Measurements from ENCODE around the gene FUT8.
A peak's percentile ranks its signal among the peaks of the same experiment; 100 is the strongest.
"Not testable (repeated sequence)": the region's sequence is repeated elsewhere in the genome, so short reads cannot be mapped to it uniquely, and the experiment has no call there.

The FUT8 gene

GRCh38 chr14:65453807-65454480 lies 41.4 kb downstream of the FUT8 start:
- DNase-seq (ENCODE audit: low spot score) = no peak

GRCh38 chr14:65456247-65456646 lies 43.7 kb downstream of the FUT8 start:
- DNase-seq (ENCODE audit: low spot score) = no peak

GRCh38 chr14:65461730-65462129 lies 49.2 kb downstream of the FUT8 start:
- DNase-seq (ENCODE audit: low spot score) = no peak

- peak; percentile 43 for DNase-seq (ENCODE audit: low spot score)
Observed at GRCh38 chr14:65462411-65462810, 49.9 kb downstream of the FUT8 start.

DNA sequence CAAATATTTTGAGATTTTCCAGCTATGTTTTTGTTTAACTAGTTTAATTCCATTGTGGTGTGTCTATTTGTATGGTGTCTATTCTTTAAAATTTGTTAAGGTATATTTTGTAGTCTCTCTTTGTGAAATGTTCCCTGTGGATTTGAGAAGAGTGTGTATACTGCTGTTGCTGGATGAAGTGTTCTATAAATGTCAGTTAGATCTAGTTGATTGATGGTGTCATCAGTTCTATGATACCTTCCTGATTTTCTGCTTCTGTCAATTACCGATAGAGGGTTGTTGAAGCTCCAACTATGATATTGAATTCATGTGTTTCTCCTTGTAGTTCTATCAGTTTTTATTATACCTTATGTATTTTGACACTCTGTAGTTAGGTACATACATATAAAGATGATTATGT lies 53.1 kb downstream of the FUT8 start:
- no peak for DNase-seq (ENCODE audit: low spot score)

DNA sequence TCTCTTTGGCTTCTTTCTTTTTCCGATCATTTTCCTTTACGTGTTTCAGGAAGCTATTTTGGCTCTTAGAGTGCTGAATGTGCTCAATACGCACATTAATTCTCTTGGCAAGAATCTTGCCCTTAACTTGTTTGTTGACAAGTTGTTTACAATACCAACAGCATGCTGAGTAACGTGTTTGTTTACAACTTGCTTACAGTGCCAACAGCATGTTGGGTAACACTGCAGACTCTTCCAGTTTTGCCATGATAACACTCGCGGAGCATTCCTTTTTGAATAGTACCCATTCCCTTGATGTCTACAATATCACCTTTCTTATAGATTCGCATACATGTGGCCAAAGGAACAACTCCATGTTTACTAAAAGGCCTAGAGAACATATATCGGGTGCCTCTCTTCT lies 55.4 kb downstream of the FUT8 start:
- not testable (repeated sequence) for DNase-seq (ENCODE audit: low spot score)

DNA sequence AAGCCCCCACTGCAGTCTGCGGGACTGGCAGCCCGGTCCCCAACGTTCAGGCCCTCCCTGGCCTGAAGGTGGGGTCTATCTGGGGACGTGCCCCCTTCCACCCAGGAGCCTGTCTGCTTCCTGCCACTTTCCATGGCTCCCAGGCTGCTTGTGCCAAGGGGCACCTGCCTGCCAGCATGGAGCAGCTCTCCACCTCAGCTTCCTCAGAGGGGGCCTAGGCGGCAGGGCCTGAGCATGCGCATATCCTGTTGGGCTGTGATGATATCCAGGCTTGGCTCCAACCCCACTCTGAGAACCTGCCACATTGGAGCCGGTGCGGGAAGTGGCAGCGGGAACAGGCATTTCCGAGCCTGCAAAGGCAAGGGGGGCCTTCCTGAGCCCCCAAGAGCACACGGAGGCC lies 57.4 kb downstream of the FUT8 start:
- DNase-seq (ENCODE audit: low spot score) = no peak

GRCh38 chr14:65470404-65470880 lies 57.9 kb downstream of the FUT8 start:
- DNase-seq (ENCODE audit: low spot score) = no peak

DNA sequence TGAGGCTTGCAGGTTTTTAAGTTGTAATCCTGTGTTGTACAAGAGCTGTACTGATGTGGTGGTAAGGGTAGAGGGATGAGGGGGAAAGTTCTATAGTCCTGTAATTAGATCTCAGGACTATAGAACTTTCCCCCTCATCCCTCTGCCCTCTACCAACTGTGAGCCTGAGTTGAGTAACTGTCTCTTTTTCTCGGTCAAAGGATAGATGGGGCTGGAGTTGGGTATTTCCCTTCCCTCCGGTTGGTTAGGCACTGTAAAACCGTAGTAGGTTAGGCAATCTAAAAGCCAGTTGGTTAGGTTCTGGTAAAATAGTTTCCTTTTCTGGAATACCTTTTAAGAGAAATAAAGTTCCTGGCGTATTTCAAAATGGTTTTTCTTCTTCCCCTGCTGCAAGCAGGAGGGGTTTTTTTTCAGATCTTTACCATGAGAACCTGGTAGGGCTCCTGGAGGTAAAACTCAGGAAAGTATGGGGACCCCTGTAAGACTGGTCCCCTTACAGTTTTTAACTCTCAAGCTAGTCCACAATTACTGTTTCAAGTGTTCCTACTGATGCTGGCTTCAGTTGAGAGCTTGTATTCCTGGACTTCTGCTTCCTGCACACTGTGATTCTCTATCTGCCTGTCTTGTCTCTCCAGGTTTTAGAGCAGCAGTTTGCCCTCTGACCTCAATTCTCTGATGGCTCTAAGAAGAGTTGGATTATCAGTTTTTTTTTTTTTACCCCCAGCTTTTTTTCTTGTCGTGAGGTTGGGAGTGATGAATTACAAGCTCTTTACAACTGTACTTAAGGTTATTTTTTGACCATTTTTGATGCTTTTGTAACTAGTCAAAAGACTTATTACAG lies 58.7 kb downstream of the FUT8 start:
- no peak for DNase-seq (ENCODE audit: low spot score)

GRCh38 chr14:65472189-65472588 lies 59.7 kb downstream of the FUT8 start:
- DNase-seq (ENCODE audit: low spot score) = no peak

DNA sequence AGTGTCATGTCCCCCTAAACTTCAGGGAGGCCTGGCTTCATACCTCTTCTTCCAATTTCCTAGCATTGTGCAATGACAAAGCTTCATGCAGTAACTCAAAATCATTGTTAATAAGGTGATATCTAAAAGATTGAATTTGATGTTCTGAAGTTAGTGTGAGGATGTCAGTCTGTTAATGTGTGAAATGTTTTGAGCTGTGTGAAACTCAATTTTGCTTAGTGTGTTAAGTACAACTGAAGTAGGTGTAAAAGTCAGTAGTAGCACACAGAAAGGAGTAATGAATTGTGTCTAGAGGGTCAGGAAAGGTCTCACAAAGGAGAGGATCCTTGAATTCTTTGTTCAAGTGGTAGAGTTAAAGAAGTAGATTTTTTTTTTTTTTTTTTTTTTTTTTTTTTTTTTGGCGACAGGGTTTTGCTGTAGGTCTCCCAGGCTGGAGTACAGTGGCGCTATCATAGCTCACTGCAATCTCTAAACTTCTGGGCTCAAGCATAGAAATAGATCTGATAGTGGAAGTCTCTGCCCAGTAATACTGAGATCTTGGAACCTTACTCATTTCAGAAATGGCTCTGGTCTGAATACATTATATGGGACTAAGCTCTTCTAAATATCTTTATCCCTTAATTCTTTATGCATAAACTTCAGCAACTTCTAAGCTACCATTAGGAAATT lies 63.9 kb downstream of the FUT8 start:
- DNase-seq (ENCODE audit: low spot score) = no peak

DNA sequence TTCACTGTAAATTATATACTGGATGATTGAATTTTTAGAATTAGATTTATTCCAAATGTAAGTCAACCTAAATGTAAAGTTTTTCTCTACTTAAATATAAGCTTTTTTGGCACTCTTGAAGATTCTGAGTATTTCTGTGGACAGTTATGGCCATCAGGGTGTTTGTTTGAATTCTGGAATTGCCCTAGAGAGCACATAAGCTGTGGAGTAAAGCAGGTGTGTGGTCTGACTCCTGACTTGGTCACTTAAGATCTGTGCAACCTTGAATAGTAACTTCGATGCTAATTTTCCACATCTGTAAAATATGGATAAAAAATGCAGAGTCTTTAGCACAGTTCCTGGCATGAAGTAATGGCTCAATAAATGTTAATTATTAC lies 64.4 kb downstream of the FUT8 start:
- no peak for DNase-seq (ENCODE audit: low spot score)

GRCh38 chr14:65478017-65478416 lies 65.5 kb downstream of the FUT8 start:
- DNase-seq (ENCODE audit: low spot score) = no peak

DNA sequence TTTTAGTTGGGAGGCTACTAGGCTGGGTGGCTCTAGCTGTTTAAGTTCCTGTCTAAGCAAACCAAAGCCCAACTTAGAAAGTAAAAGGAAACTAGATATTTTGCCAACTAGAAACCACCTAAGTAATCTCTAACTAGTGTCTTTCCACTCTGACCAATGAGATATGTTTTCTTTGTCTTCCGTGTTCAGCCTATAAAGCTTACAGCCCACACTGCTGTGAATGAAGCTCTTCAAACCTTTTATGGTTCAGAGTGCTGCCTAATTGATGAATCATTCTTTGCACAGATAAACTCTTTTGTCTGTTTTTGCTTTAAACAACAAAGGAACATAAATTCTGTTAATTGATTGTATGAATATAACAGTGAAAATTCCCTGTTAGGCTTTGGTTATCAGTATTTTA lies 66.1 kb downstream of the FUT8 start:
- DNase-seq (ENCODE audit: low spot score) = peak; percentile 48

GRCh38 chr14:65479386-65479785 lies 66.9 kb downstream of the FUT8 start:
- no peak for DNase-seq (ENCODE audit: low spot score)

DNA sequence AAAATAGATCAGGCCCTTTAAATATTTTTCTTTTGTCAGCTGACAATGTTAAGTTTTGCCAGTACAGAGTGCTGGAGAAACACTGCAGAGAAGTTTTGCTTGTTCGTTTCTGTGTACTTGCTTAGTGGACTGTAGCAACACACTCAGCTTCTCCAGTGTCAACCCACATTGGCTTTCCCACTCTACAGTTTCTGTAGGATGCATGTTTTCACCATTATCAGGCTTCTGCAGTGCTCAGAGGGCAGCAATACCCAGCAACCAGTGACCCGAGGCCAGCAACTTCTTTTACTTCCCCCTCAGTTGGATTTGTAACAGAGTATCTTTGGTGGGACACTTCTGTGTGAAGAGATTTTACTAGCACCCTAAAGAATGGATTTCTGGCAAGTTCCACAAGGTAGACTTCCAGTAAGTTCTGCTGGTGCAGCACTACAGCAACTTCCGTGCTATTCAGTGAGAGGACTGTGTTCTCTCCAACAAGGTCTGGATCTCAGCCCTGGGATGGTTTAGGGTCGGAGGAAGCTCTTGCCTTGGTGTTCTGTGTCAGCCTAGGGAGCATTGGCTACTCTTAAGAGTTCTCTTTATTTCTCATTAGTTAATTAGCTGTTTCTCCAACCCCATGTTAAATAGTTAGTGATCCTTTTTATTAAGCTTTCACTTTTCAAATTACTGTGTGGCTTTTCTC lies 70.4 kb downstream of the FUT8 start:
- no peak for DNase-seq (ENCODE audit: low spot score)

- no peak for DNase-seq (ENCODE audit: low spot score)
Observed at GRCh38 chr14:65483647-65484046, 71.1 kb downstream of the FUT8 start.

DNA sequence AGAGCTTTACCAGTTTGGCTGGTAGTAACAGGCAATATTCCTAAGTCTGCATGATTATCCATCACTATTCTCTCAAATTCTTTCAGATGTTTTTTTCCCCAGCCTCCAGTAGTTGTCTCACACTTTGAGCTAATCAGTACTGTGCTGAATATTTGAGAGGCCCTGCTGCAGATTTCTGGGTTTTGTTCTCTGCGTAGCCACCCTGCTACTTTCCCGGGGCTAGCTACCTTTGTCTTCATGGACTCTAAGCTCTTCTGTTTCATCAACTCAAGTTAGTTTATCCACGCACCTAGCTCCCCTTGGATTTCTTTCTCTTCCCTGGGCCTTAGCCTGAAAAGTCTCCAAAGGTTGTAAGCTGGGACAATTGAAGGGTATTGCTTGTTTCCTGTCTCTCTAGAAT lies 73.0 kb downstream of the FUT8 start:
- no peak for DNase-seq (ENCODE audit: low spot score)

- no peak for DNase-seq (ENCODE audit: low spot score)
Observed at GRCh38 chr14:65486863-65487262, 74.3 kb downstream of the FUT8 start.

DNA sequence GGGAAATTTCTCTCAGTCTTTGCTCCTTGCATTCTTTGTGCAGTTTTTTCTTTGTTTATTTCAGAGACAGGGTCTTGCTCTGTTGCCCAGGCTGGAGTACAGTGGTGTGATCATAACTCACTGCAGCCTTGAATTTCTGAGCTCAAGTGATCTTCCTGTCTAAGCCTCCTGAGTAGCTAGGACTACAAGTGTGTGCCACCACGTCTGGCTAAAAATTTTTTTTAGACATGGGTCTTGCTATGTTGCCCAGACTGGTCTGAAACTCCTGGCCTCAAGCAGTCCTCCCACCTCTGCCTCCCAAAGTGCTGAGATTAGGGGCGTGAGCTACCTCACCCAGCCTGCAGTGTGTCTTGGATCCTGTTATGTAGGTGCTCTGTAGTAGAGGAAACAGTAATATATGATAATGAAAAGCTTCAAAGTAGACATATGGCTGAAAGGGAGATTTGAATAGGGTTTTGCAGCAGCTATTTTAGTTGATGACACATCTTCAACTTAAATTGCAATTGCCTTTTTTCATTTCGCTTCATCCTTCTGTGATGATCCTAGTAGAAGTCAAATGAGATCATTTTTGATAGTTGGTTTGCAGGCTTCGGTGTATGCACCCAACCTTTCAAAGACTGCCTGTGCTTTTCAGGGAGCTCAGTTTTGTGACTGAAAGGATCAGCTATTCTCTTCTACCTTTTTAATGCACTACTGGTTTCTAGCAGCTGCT lies 75.4 kb downstream of the FUT8 start:
- DNase-seq (ENCODE audit: low spot score) = no peak

DNA sequence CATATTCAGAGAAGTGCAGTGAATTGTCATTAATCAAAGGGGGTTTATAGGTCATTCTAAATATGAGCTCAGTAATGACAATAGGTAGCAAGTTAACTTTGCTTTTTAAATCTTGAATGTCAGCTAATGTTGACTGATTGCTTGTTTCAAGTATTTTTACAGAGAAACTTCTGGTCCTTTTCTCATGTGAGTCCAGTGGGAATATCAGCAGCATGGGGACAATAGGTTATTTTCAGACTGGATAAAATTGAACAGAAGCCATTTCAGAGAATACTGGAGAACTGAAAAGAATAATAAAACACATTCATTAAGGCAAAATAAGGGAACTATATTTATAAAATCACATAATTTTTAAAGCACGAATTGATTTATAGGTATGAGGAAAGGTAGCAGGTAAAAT lies 78.7 kb downstream of the FUT8 start:
- DNase-seq (ENCODE audit: low spot score) = no peak

DNA sequence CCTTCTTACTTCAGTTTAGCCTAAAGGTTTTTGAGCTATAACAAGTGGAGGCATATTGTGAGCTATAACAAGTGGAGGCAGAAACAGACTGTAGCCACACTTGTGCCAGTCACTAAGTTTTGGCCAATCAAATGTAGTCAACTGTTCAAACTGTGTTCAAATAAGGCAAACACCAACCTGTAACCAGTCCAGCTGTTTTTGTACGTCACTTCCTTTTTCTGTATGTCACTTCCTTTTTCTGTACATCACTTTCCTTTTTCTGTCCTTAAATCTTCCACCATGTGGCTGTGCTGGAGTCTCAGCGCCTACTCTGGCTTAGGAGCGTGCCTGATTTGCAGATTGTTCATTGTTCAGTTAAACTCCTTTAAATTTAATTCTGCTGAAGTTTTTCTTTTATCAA lies 79.7 kb downstream of the FUT8 start:
- DNase-seq (ENCODE audit: low spot score) = no peak

Data from AG08395 (cell line).